ACHN (cell line): ENCODE measurements around the gene IRF3.

ENCODE experiments used
- DNase-seq: peaks from one replicate; pipeline ENCODE4 v3.0.0-alpha.2; 2015
- in situ Hi-C: cut with HindIII; loops from 2 replicates; pipeline ENCODE4 v1.10.0; 2017; ENCODE audit warnings: low sequenced_read_pairs, low pct_ligation_motif_present, low pct_unique_long_range_greater_than_20kb

The IRF3 gene

GRCh38 chr19:49677231-49677900 is 11.7 kb upstream of the IRF3 start, which contains the start of gene PRMT1:
Gene PRMT1 (plus strand): TSS chr19:49677271. CDS start chr19:49677281, 10 bp downstream.
- in situ Hi-C loops = no loop called here
- DNase-seq = peak; percentile 44

GRCh38 chr19:49676784-49677230 is 11.2 kb upstream of the IRF3 start:
- in situ Hi-C loops = no loop called here
- peak; percentile 98 for DNase-seq

GRCh38 chr19:49676136-49676783 is 10.6 kb upstream of the IRF3 start:
- in situ Hi-C loops = no loop called here
- DNase-seq = peak; percentile 91

GRCh38 chr19:49672131-49672919 is 6.7 kb upstream of the IRF3 start:
- in situ Hi-C loops = no loop called here

GRCh38 chr19:49669516-49669915 is 3.9 kb upstream of the IRF3 start:
- in situ Hi-C loops = no loop called here
- DNase-seq = no peak

More at GRCh38 chr19:49672131-49672919, 6.7 kb upstream of the IRF3 start:
- peak; percentile 64 for DNase-seq

GRCh38 chr19:49667473-49667872 is 1.8 kb upstream of the IRF3 start:
- no peak for DNase-seq
- in situ Hi-C loops = no loop called here

GRCh38 chr19:49666120-49666444 is 425 bp upstream of the IRF3 start:
- no peak for DNase-seq
- in situ Hi-C loops = no loop called here

- in situ Hi-C loops = no loop called here
- no peak for DNase-seq
These were observed 664 bp downstream of the IRF3 start for GRCh38 chr19:49665036-49665350.

GRCh38 chr19:49664171-49665035 is 1.3 kb downstream of the IRF3 start:
- peak; percentile 77 for DNase-seq
- in situ Hi-C loops = no loop called here

GRCh38 chr19:49663224-49663623 is 2.4 kb downstream of the IRF3 start:
- DNase-seq = no peak
- in situ Hi-C loops = no loop called here

GRCh38 chr19:49662011-49662410 is 3.6 kb downstream of the IRF3 start:
- DNase-seq = no peak
- in situ Hi-C loops = no loop called here

- in situ Hi-C loops = no loop called here
These were observed 5.2 kb downstream of the IRF3 start for GRCh38 chr19:49660338-49660961.

GRCh38 chr19:49658566-49659442 is 6.9 kb downstream of the IRF3 start:
- DNase-seq = no peak
- in situ Hi-C loops = no loop called here

More at GRCh38 chr19:49660338-49660961, 5.2 kb downstream of the IRF3 start:
- no peak for DNase-seq

- DNase-seq = no peak
- in situ Hi-C loops = no loop called here
These were observed 7.5 kb downstream of the IRF3 start for GRCh38 chr19:49658139-49658517.

GRCh38 chr19:49657493-49658138 is 8.0 kb downstream of the IRF3 start:
- in situ Hi-C loops = no loop called here

GRCh38 chr19:49656456-49657109 is 9.1 kb downstream of the IRF3 start:
- in situ Hi-C loops = no loop called here
- no peak for DNase-seq

More at GRCh38 chr19:49657493-49658138, 8.0 kb downstream of the IRF3 start:
- no peak for DNase-seq
